GM23338 (cell line): ENCODE data around the gene RAB39A. TPM values are rescaled to one million over a fixed set of nuclear protein-coding genes. Genes with fewer than 3 reads are reported as not detected.

Experiments used
- ATAC-seq: fragments of 200-7000 bp; cut with Tn5 transposase; 3 replicates; pipeline ENCODE4 v1.9.1; 2020
- DNase-seq: peaks from one replicate; pipeline ENCODE4 v3.0.0-alpha.2; 2015; ENCODE audit warnings: low spot score
- H2AFZ ChIP-seq: fragments of 200-600 bp; sonication (generic); 2 replicates; pipeline ENCODE4 v1.8.0; 2016; ENCODE audit warnings: antibody characterized with exemption, mild to moderate bottlenecking, moderate library complexity
- H3F3A ChIP-seq: fragments of 200-600 bp; sonication (generic); replicated peaks from 2 replicates; pipeline ENCODE4 v1.8.0; 2017; ENCODE audit warnings: antibody characterized with exemption, mixed run types, low read depth
- H3K27ac ChIP-seq: fragments of 200-600 bp; sonication (generic); 2 replicates; pipeline ENCODE4 v1.6.1; 2016; ENCODE audit warnings: low read depth
- H3K27me3 ChIP-seq: fragments of 200-600 bp; sonication (generic); 2 replicates; pipeline ENCODE4 v1.8.0; 2016; ENCODE audit warnings: mild to moderate bottlenecking, mixed run types, moderate library complexity; ENCODE audit not compliant: insufficient read depth
- H3K36me3 ChIP-seq: fragments of 200-600 bp; sonication (generic); 2 replicates; pipeline ENCODE4 v1.8.0; 2016; ENCODE audit warnings: mild to moderate bottlenecking; ENCODE audit not compliant: insufficient read depth
- H3K4me1 ChIP-seq: fragments of 200-600 bp; sonication (generic); 2 replicates; pipeline ENCODE4 v1.8.0; 2016; ENCODE audit warnings: mild to moderate bottlenecking, moderate library complexity; ENCODE audit not compliant: insufficient read depth
- H3K4me2 ChIP-seq: fragments of 200-600 bp; sonication (generic); 2 replicates; pipeline ENCODE4 v1.7.1; 2017; ENCODE audit warnings: mixed run types
- H3K4me3 ChIP-seq: fragments of 200-600 bp; sonication (generic); 2 replicates; pipeline ENCODE4 v1.6.1; 2016; ENCODE audit warnings: mixed run types
- H3K79me2 ChIP-seq: fragments of 200-600 bp; sonication (generic); replicated peaks from 2 replicates; pipeline ENCODE4 v1.8.0; 2017; ENCODE audit warnings: mild to moderate bottlenecking; ENCODE audit not compliant: insufficient read depth
- H3K9me2 ChIP-seq: fragments of 200-600 bp; sonication (generic); 2 replicates; pipeline ENCODE4 v1.8.0; 2017; ENCODE audit not compliant: insufficient read depth
- H4K20me1 ChIP-seq: fragments of 200-600 bp; sonication (generic); replicated peaks from 2 replicates; pipeline ENCODE4 v1.8.0; 2017; ENCODE audit warnings: mild to moderate bottlenecking; ENCODE audit not compliant: insufficient read depth
- H3K27ac Mint-ChIP-seq: 2 replicates; pipeline ENCODE4 v1.8.0; 2020; ENCODE audit warnings: inconsistent platforms, mild to moderate bottlenecking, moderate library complexity, mixed read lengths
- H3K27me3 Mint-ChIP-seq: 3 replicates; pipeline ENCODE4 v1.8.0; 2022; ENCODE audit warnings: low read depth, mild to moderate bottlenecking, moderate library complexity, mixed read lengths, inconsistent platforms; ENCODE audit not compliant: insufficient read depth, poor library complexity
- H3K36me3 Mint-ChIP-seq: 3 replicates; pipeline ENCODE4 v1.8.0; 2021; ENCODE audit warnings: low read depth, mild to moderate bottlenecking, inconsistent platforms, moderate library complexity, mixed read lengths
- H3K4me1 Mint-ChIP-seq: 3 replicates; pipeline ENCODE4 v1.8.0; 2020; ENCODE audit warnings: mild to moderate bottlenecking, inconsistent platforms, mixed read lengths
- H3K4me3 Mint-ChIP-seq: 3 replicates; pipeline ENCODE4 v1.8.0; 2021; ENCODE audit warnings: moderate library complexity, mild to moderate bottlenecking, inconsistent platforms, mixed read lengths
- H3K9me3 Mint-ChIP-seq: 3 replicates; pipeline ENCODE4 v1.8.0; 2020; ENCODE audit warnings: moderate library complexity, mild to moderate bottlenecking, inconsistent platforms, mixed read lengths
- EZH2 ChIP-seq: fragments of 200-600 bp; sonication (generic); IDR thresholded peaks from one replicate; pipeline ENCODE4 v1.8.0; 2017; ENCODE audit warnings: antibody characterized with exemption, mild to moderate bottlenecking, low read depth; ENCODE audit not compliant: unreplicated experiment
- EZH2phosphoT487 ChIP-seq: fragments of 200-600 bp; sonication (generic); IDR thresholded peaks from one replicate; pipeline ENCODE4 v1.8.1; 2018; ENCODE audit warnings: antibody characterized with exemption; ENCODE audit not compliant: unreplicated experiment
- JUNB ChIP-seq: IDR thresholded peaks from one replicate; pipeline ENCODE4 v1.6.1; 2016; ENCODE audit warnings: antibody characterized with exemption; ENCODE audit not compliant: unreplicated experiment
- polyA plus RNA-seq: library from polyadenylated mRNA; unstranded; fragments of >200 nt; fragmentation: Nextera tagmentation; extraction: Ambion mirVana; gene quantifications from 2 replicates; pipeline ENCODE4 v1.2.1, GENCODE V29; 2016
- total RNA-seq: library from RNA; depleted of rRNA; stranded (reverse); fragments of >200 nt; shearing (Covaris generic); gene quantifications from 2 replicates; pipeline ENCODE4 v1.2.3, GENCODE V29; 2014
- TF ChIP-seq, protein P1 (sequence below): IDR thresholded peaks from 2 replicates; pipeline ENCODE4 v1.6.1; 2016; ENCODE audit warnings: antibody characterized with exemption
- TF ChIP-seq, protein P2 (sequence below): IDR thresholded peaks from one replicate; pipeline ENCODE4 v1.6.1; 2018; ENCODE audit warnings: antibody characterized with exemption; ENCODE audit not compliant: unreplicated experiment
- TF ChIP-seq, protein P3 (sequence below), 2 experiments: fragments of 200-600 bp in 1 of 2; sonication (generic) in 1 of 2; conservative IDR thresholded peaks; 2 replicates each; pipeline versions ENCODE4 v1.5.1 to v1.6.1; 2016 to 2017; ENCODE audit warnings: antibody characterized with exemption in 2 of 2, low read depth in 2 of 2, mild to moderate bottlenecking in 2 of 2, moderate library complexity in 1 of 2
- TF ChIP-seq, protein P4 (sequence below): fragments of 250-450 bp; sonication (Bioruptor Pico); IDR thresholded peaks from 2 replicates; pipeline ENCODE4 v1.5.0; 2020; ENCODE audit warnings: mild to moderate bottlenecking, moderate library complexity

The RAB39A gene
- total and polyA plus RNA-seq, 2 experiments from 2014 or later: 4.5 to 26.3 TPM

DNA sequence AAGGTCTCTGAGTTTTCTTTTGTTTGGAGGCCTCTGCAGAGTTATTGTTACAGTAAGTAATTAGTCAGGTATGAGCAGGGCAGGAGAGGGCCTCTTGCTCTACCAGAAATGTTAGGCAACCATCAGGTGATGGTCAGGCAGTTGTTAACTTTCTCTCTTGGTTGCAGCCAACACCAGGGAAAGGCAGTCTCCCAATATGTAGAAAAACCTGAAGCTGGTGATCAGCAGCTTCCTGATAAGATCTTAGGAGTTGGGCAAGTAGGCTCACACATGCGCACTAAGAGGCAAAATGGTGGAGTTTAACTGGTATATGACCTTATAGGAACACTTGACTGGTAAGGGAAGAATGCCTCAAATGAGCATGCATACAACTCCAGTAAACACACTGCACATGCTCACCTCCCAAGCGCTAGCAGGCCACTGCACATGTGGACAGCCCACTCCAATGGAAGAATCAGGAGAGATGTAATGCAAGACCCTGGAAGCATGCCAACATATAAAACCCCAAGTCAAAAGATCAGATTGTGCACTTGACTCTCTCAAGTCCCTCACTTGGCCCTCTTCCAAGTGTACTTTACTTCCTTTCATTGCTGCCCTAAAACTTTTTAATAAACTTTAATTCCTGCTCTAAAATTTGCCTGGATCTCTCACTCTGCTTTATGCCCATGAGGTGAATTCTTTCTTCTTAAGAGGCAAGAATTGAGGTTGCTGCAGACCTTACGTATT lies 46.0 kb upstream of the RAB39A start (continued):
- TF ChIP-seq, protein P1, sequence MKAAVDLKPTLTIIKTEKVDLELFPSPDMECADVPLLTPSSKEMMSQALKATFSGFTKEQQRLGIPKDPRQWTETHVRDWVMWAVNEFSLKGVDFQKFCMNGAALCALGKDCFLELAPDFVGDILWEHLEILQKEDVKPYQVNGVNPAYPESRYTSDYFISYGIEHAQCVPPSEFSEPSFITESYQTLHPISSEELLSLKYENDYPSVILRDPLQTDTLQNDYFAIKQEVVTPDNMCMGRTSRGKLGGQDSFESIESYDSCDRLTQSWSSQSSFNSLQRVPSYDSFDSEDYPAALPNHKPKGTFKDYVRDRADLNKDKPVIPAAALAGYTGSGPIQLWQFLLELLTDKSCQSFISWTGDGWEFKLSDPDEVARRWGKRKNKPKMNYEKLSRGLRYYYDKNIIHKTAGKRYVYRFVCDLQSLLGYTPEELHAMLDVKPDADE: no peak
- TF ChIP-seq, protein P2, sequence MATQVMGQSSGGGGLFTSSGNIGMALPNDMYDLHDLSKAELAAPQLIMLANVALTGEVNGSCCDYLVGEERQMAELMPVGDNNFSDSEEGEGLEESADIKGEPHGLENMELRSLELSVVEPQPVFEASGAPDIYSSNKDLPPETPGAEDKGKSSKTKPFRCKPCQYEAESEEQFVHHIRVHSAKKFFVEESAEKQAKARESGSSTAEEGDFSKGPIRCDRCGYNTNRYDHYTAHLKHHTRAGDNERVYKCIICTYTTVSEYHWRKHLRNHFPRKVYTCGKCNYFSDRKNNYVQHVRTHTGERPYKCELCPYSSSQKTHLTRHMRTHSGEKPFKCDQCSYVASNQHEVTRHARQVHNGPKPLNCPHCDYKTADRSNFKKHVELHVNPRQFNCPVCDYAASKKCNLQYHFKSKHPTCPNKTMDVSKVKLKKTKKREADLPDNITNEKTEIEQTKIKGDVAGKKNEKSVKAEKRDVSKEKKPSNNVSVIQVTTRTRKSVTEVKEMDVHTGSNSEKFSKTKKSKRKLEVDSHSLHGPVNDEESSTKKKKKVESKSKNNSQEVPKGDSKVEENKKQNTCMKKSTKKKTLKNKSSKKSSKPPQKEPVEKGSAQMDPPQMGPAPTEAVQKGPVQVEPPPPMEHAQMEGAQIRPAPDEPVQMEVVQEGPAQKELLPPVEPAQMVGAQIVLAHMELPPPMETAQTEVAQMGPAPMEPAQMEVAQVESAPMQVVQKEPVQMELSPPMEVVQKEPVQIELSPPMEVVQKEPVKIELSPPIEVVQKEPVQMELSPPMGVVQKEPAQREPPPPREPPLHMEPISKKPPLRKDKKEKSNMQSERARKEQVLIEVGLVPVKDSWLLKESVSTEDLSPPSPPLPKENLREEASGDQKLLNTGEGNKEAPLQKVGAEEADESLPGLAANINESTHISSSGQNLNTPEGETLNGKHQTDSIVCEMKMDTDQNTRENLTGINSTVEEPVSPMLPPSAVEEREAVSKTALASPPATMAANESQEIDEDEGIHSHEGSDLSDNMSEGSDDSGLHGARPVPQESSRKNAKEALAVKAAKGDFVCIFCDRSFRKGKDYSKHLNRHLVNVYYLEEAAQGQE: no peak
- TF ChIP-seq JUNB: no peak

DNA sequence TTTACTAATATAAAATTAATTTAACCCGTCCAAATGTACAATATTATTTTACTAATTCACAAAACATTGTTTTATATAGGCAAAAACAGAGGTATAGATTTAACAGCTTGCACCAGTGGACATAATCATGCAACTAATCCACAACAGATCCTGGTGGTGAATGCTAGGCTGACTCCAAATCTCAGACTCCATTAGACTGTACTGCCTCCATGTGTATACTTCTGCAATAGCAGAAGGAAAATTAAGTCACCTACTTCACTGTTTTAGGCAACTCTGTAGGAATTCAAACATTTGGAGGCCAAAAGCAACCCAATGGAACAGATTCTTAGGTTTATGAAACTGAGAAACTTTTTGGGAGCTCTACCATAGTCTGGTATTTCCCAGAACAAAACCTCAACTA lies 30.0 kb upstream of the RAB39A start:
- TF ChIP-seq, protein P3, sequence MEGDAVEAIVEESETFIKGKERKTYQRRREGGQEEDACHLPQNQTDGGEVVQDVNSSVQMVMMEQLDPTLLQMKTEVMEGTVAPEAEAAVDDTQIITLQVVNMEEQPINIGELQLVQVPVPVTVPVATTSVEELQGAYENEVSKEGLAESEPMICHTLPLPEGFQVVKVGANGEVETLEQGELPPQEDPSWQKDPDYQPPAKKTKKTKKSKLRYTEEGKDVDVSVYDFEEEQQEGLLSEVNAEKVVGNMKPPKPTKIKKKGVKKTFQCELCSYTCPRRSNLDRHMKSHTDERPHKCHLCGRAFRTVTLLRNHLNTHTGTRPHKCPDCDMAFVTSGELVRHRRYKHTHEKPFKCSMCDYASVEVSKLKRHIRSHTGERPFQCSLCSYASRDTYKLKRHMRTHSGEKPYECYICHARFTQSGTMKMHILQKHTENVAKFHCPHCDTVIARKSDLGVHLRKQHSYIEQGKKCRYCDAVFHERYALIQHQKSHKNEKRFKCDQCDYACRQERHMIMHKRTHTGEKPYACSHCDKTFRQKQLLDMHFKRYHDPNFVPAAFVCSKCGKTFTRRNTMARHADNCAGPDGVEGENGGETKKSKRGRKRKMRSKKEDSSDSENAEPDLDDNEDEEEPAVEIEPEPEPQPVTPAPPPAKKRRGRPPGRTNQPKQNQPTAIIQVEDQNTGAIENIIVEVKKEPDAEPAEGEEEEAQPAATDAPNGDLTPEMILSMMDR (conservative IDR thresholded peaks at IDR 0.05; ENCODE audit: low read depth in 2 of 2): peak; percentile 55 to 70
- TF ChIP-seq EZH2 (no peak), EZH2phosphoT487 (no peak)
- TF ChIP-seq, protein P4, sequence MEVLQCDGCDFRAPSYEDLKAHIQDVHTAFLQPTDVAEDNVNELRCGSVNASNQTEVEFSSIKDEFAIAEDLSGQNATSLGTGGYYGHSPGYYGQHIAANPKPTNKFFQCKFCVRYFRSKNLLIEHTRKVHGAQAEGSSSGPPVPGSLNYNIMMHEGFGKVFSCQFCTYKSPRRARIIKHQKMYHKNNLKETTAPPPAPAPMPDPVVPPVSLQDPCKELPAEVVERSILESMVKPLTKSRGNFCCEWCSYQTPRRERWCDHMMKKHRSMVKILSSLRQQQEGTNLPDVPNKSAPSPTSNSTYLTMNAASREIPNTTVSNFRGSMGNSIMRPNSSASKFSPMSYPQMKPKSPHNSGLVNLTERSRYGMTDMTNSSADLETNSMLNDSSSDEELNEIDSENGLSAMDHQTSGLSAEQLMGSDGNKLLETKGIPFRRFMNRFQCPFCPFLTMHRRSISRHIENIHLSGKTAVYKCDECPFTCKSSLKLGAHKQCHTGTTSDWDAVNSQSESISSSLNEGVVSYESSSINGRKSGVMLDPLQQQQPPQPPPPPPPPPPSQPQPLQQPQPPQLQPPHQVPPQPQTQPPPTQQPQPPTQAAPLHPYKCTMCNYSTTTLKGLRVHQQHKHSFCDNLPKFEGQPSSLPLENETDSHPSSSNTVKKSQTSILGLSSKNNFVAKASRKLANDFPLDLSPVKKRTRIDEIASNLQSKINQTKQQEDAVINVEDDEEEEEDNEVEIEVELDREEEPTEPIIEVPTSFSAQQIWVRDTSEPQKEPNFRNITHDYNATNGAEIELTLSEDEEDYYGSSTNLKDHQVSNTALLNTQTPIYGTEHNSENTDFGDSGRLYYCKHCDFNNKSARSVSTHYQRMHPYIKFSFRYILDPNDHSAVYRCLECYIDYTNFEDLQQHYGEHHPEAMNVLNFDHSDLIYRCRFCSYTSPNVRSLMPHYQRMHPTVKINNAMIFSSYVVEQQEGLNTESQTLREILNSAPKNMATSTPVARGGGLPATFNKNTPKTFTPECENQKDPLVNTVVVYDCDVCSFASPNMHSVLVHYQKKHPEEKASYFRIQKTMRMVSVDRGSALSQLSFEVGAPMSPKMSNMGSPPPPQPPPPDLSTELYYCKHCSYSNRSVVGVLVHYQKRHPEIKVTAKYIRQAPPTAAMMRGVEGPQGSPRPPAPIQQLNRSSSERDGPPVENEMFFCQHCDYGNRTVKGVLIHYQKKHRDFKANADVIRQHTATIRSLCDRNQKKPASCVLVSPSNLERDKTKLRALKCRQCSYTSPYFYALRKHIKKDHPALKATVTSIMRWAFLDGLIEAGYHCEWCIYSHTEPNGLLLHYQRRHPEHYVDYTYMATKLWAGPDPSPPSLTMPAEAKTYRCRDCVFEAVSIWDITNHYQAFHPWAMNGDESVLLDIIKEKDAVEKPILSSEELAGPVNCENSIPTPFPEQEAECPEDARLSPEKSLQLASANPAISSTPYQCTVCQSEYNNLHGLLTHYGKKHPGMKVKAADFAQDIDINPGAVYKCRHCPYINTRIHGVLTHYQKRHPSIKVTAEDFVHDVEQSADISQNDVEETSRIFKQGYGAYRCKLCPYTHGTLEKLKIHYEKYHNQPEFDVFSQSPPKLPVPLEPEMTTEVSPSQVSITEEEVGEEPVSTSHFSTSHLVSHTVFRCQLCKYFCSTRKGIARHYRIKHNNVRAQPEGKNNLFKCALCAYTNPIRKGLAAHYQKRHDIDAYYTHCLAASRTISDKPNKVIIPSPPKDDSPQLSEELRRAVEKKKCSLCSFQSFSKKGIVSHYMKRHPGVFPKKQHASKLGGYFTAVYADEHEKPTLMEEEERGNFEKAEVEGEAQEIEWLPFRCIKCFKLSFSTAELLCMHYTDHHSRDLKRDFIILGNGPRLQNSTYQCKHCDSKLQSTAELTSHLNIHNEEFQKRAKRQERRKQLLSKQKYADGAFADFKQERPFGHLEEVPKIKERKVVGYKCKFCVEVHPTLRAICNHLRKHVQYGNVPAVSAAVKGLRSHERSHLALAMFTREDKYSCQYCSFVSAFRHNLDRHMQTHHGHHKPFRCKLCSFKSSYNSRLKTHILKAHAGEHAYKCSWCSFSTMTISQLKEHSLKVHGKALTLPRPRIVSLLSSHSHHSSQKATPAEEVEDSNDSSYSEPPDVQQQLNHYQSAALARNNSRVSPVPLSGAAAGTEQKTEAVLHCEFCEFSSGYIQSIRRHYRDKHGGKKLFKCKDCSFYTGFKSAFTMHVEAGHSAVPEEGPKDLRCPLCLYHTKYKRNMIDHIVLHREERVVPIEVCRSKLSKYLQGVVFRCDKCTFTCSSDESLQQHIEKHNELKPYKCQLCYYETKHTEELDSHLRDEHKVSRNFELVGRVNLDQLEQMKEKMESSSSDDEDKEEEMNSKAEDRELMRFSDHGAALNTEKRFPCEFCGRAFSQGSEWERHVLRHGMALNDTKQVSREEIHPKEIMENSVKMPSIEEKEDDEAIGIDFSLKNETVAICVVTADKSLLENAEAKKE: no peak
- no peaks in the 10 kb centered on the region; the same call in 2 of the 3 replicates for H3K36me3 Mint-ChIP-seq
- no peak overlapping the region for H3K27ac ChIP-seq
- H3K36me3 ChIP-seq: no peaks in the 10 kb centered on the region
- H3K4me1 ChIP-seq: no peaks in the 10 kb centered on the region
- no peaks in the 10 kb centered on the region for H4K20me1 ChIP-seq
- no peaks in the 10 kb centered on the region for H3K79me2 ChIP-seq
- ATAC-seq: peak; percentile 63
- no peaks in the 10 kb centered on the region for H3K27me3 ChIP-seq
- H3K4me3 Mint-ChIP-seq: no peak overlapping the region
- H3K27ac Mint-ChIP-seq: no peak overlapping the region
- no peaks in the 10 kb centered on the region for H3K4me1 Mint-ChIP-seq
- H3K27me3 Mint-ChIP-seq: peaks cover 6% of the 10 kb centered on the region
- H3K9me2 ChIP-seq: no peaks in the 10 kb centered on the region
- H3K4me2 ChIP-seq: no peak overlapping the region
- no peaks in the 10 kb centered on the region for H3F3A ChIP-seq
- no peak overlapping the region for H3K4me3 ChIP-seq
- peak; percentile 62 for DNase-seq
- no peaks in the 10 kb centered on the region for H3K9me3 Mint-ChIP-seq
- H2AFZ ChIP-seq: no peak overlapping the region
